GM21576 (cell line): ENCODE data around the gene ANKRD34A.

ENCODE experiments used
- ATAC-seq: cut with Tn5 transposase; IDR thresholded peaks from one replicate; pipeline ENCODE4 v1.9.1; 2021; ENCODE audit warnings: mild to moderate bottlenecking, moderate library complexity; ENCODE audit not compliant: unreplicated experiment

The ANKRD34A gene

DNA sequence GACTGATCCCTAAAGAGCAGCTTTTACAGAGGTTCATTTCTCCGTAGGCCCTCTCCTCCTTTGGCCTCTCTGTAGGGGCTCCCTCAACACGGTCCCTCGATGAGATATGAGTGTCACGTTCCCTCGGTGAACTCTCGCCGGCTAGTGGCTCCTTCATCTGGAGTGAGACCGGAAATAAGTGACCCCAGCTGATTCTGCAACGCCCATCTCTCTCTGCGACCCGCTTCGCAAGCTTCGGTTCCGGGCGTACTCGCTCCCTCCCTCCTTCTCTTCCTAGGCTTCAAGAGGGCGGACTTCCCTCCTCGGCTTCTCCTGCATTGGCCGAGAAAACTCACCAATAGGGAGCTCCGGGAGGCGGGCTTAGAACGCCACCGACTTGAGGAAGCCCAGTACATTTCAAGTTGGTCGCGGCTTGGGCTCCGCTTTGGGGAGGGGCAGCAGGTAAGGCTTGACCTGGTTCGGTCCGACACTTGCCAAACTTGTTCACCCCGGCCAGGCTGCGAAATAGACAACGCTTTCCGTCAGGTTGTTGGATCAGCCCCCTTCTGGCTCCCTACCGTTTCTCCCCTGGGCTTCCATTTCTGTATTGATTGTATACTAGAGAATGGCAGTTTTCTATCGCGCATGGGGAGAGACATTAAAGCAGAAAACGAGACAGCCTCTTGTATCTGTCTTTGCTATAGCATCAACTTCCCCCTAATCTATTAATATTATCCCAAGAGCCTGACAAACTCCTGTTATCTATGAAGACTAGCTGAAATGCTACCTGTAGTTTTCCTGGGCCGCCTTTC is at the start of gene ANKRD34A, which contains the start of gene POLR3GL:
ANKRD34A (minus strand) TSS at position 248 of the 791 bp plus-strand sequence. CDS start 2,816 bp downstream, outside the sequence.
POLR3GL (plus strand) TSS at position 363 of the 791 bp plus-strand sequence. CDS start 10,176 bp downstream, outside the sequence.
- peak; percentile 86 for ATAC-seq

DNA sequence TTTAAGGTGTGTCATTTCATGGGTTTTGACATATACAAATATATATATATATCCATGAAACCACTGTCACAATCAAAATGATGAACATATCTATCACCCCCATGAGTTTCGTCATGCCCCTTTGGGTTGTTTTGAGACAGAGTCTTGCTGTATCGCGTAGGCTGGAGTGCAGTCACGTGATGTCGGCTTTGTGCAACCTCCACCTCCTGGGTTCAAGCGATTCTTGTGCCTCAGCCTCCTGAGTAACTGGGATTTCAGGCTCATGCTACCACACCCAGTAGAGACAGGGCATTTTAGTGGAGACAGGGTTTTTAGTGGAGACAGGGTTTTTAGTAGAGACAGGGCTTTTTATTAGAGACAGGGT is 49.2 kb upstream of the ANKRD34A start:
- ATAC-seq, result no peak

- no peak for ATAC-seq
Observed at GRCh38 chr1:146012703-146013558, 48.6 kb upstream of the ANKRD34A start.

DNA sequence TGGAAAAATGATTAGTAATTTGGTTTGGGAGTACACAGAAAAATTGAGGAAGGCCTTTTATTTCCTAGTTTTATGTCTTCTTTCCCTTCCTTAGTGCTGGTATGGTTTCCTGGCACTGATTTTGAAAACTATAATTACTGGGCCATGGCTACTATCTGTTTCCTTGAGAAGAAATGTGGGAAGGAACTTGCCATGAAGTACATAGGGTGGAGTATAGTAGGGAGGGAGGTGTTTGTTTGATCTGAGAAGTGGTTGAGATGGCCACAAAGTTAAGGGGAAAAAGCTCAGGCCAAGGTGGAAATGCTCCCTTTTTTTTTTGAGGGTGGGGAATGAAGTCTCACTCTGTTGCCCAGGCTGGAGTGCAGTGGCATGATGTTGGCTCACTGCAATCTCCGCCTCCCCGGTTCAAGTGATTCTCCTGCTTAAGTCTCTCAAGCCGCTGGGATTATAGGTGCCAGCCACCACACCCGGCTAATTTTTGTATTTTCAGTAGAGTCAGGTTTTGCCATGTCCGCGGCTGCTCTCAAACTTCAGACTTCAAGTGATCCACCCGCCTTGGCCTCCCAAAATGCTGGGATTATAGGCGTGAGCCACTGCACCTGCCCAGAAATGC is 45.9 kb upstream of the ANKRD34A start:
- ATAC-seq, result no peak

- ATAC-seq, result no peak
Observed at GRCh38 chr1:146007489-146008133, 43.2 kb upstream of the ANKRD34A start.

DNA sequence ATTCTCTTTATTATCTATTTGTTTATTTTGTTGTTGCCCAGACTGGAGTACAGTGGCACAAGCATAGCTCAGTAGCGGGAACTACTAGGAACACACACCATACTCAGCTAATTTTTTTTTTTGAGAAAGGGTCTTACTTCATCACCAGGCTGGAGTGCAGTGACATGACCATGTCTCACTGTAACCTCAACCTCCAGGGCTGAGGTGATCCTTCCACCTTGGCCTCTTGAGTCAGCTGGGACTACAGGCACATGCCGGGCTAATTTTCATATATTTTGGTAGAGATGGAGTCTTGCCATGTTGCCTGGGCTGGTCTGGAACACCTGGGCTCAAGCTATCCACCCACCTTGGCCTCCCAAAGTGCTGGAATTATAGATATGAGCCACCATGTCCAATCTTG is 37.3 kb upstream of the ANKRD34A start:
- ATAC-seq, result no peak

DNA sequence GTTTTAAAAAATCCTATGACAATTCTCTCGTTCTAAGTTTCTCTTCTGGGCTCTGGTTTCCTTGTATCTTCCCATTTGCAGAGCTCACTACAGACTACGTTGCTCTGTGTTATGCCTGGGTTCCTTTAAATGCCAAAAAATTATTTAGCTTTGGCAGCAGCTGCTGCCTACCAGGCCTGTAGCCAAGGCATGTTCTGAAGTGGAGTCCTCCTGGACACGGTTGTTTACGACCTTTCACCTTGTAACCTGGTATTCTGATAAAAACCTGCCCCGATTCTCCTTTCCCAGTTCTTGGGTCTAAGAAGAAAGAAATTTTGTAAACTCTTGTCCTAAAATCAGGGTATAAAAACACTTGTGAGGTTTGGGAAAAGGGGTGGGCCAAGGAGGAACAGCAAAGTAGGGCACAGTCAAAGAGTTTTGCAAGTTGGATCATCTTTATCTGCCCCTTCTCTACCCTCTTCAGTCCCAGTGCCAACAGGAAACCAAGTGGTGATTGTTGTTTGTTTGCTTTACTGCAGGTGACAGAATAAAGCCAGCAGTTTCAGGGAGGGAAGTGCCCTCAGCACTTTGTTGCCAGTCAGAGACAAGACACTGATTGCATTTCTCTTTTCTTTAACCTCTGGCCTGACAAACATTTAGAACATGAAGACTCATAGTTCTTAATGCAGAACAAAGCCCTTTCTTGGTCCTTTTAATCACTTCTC is 35.1 kb upstream of the ANKRD34A start:
- no peak for ATAC-seq

DNA sequence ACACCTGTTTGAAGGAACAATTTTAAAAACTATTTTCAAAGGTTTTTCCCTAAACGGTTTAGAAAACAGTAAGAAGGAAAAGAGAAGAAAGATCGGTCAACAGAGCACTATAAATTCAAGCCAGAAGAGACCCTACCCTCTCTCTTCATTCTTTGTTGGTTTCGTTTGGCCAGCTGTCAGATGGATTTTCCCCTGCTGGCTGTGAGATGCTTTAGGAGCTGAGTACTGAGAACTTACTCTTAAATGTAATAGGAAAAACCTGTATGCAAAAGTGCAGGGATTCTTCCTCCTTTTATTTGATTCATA is 33.3 kb upstream of the ANKRD34A start:
- ATAC-seq, result no peak

GRCh38 chr1:145997016-145997717 is 32.8 kb upstream of the ANKRD34A start:
- peak; percentile 35 for ATAC-seq

GRCh38 chr1:145996433-145997015 is 32.1 kb upstream of the ANKRD34A start, which contains the start of gene TXNIP:
Gene TXNIP (minus strand): TSS chr1:145996579. CDS start chr1:145996266, 313 bp downstream.
- ATAC-seq, result peak; percentile 91

- ATAC-seq, result no peak
Observed at GRCh38 chr1:145995964-145996432, 31.6 kb upstream of the ANKRD34A start.

DNA sequence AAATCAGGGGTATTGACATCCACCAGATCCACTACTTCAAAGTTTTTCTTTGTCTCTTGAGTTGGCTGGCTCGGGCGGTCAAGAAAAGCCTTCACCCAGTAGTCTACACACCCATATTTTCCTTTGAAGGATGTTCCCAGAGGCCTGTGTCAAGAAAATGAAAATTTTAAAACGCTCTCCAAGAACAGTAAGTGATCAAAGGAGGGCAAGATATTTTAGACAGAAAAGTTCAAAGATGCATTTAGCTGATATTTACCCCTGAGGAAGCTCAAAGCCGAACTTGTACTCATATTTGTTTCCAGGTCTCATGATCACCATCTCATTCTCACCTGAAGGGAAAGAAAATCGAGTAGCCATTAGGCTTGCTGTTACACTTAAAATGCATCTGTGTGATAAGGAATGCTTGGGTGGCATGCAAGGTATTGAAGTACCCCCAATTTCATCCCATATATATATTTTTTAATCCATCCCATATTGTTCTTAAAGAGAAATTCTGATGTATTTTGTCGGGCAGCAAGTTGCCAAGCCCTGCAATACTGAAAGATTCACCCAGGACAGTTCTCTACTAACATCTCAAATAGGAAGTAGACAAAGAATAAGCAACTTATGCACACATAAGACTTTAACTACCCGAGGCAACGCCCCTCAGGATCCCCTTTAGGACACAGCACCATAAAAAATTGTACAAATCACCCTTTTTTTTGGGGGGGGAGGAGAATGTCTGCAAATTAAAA is 30.9 kb upstream of the ANKRD34A start:
- no peak for ATAC-seq

DNA sequence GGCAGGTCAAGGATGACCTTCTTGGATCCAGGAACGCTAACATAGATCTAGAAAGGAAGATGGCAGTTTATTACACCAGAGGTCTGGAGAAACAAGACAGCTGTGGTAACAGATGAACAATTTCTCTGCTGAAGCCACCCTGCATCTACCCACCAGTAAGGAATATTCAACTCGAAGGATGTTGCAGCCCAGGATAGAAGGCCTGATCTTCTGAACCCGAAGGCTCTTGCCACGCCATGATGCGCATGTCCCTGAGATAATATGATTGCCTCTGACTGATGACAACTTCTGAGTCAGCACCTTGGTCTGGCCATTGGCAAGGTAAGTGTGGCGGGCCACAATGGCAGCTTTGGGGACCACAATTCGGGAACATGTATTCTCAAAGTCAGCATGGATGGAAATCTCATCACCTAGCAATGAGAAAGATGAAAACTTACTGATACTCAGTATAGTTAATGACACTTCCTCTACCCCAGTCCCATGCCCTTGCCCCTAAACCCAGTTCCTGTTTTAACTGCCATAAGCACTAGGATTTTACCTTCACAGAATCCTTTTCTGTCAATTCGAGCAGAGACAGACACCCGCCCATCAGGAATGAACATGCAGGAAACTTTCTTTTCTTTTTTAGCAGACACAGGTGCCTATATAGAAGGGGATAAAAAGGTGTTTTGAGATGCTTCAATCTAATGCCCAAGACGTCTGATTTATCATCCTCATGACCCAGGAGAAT is 30.2 kb upstream of the ANKRD34A start:
- no peak for ATAC-seq

- ATAC-seq, result no peak
Observed at GRCh38 chr1:145993618-145994390, 29.4 kb upstream of the ANKRD34A start.

DNA sequence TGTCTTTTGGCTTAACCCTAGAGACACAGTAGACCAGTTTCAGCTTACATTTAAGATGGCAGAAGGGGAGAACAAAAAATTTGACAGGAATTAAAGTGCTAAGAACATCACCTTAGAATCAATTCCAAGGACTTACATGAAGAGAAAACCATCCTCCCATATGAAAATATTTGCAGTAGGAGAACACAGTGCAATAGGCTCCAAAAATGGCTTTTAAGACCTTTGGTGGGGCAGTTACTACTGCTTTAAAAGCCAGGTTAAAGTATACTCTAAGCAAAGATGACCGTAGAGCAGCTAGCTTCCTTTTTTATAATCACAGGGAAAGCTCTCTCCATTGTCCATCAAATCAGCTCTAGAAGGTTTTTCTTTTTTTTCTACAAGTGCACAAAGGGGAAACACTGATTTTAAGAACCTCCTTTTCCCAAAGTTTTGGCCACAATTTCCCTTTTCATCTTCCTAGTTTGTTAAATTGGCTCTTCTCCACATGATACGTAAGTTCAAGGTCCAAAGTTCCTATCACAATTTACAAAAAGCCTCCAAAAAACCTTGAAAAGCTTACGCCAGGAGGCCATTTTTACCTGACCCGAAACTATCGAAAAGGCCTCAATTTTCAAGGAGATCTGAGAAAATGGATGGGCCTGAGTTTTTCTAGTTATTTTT is 28.7 kb upstream of the ANKRD34A start:
- ATAC-seq, result no peak

DNA sequence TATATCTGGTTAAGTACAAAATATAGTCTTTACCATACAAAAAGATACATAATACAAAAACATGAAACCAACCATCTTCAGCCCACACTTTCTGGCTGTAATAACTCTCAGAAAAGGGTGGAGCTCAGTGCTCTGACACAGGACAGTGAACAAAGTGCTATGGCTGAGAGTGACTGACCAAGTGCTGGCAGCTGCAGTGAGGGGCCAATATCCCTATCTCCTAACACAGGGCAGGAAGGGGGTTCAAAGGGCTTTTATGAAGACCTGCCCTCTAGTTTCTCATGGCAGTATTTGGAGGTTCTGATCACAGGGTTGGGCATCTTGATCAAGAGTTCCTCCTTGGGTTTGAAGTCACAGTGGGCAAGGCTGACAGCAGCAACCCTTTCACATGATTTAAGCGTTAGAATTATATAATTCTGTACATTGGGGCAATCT is 28.1 kb upstream of the ANKRD34A start:
- no peak for ATAC-seq
